OCI-M2 (cell line): ENCODE measurements around the gene MKKS.

Source experiments
- DNase-seq: peaks from one replicate; lab custom pipeline; 2025; ENCODE audit not compliant: unreplicated experiment; lab: John Stamatoyannopoulos, UW

The MKKS gene

GRCh38 chr20:10370091-10370887 is 63.7 kb downstream of the MKKS start:
- DNase-seq = no peak

GRCh38 chr20:10369723-10370090 is 64.3 kb downstream of the MKKS start:
- DNase-seq = no peak

GRCh38 chr20:10368702-10369041 is 65.3 kb downstream of the MKKS start:
- no peak for DNase-seq

- no peak for DNase-seq
Measured at GRCh38 chr20:10367943-10368701, 65.9 kb downstream of the MKKS start.

GRCh38 chr20:10367693-10367942 is 66.4 kb downstream of the MKKS start:
- DNase-seq = no peak

GRCh38 chr20:10366898-10367692 is 66.9 kb downstream of the MKKS start:
- DNase-seq = no peak

- DNase-seq = no peak
Measured at GRCh38 chr20:10362674-10363073, 71.3 kb downstream of the MKKS start.

GRCh38 chr20:10360878-10361277 is 73.1 kb downstream of the MKKS start:
- no peak for DNase-seq

- DNase-seq = no peak
Measured at GRCh38 chr20:10359621-10360040, 74.4 kb downstream of the MKKS start.

GRCh38 chr20:10357974-10358373 is 76.0 kb downstream of the MKKS start:
- DNase-seq = no peak

GRCh38 chr20:10357061-10357708 is 76.8 kb downstream of the MKKS start:
- no peak for DNase-seq

- no peak for DNase-seq
Measured at GRCh38 chr20:10356628-10357027, 77.4 kb downstream of the MKKS start.

- DNase-seq = no peak
Measured at GRCh38 chr20:10352934-10353824, 80.8 kb downstream of the MKKS start.
